HG02642 (cell line): ENCODE data around the gene TM9SF3.
"Not testable (repeated sequence)": the region's sequence is repeated elsewhere in the genome, so short reads cannot be mapped to it uniquely, and the experiment has no call there.

Source experiments
- ATAC-seq: cut with Tn5 transposase; IDR thresholded peaks from one replicate; pipeline ENCODE4 v1.9.1; 2021; ENCODE audit warnings: mild to moderate bottlenecking; ENCODE audit not compliant: unreplicated experiment, poor library complexity

The TM9SF3 gene

GRCh38 chr10:96606216-96606615 lies 19.4 kb upstream of the TM9SF3 start:
- ATAC-seq, result no peak

DNA sequence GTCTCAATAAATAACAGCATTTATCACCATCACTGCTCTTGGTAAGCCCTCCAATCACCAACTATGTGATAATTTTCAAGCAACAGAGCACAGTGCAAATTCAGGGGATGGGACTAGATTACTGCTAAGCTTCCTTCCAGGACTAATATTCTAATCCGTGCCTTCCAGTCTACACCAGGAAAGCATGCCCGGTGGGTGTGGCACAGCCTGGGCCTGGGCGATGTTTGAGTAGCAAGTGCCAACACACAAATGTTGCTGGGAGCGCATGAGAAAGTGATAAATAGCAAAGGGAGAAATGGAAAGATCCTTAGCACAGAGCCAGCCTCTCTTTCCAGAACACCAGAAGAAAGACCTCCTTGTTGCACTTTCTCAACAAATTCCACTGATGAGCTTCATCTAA lies 13.5 kb upstream of the TM9SF3 start:
- ATAC-seq, result no peak

DNA sequence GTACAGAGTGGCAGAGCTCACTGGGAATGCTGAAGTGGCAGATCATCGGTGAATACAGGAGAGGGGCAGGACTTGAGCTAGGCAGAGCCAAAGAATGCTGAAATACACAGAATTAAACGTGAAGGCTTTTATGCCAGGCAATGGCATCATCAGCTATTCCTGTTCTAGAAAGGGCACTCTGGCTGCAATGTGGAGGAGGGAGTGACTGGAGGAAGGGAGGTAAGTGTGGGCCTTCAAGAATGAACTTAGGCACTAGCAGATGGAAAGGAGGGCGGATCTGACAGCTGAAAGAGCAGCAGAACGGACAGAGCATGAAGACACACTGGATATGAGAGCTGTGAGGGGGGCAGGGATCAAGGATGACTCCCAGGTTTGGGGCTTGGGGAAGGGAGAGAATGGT lies 12.0 kb upstream of the TM9SF3 start:
- no peak for ATAC-seq

GRCh38 chr10:96596422-96597407 lies 9.9 kb upstream of the TM9SF3 start:
- ATAC-seq, result no peak

GRCh38 chr10:96595741-96596140 lies 8.9 kb upstream of the TM9SF3 start:
- ATAC-seq, result no peak

DNA sequence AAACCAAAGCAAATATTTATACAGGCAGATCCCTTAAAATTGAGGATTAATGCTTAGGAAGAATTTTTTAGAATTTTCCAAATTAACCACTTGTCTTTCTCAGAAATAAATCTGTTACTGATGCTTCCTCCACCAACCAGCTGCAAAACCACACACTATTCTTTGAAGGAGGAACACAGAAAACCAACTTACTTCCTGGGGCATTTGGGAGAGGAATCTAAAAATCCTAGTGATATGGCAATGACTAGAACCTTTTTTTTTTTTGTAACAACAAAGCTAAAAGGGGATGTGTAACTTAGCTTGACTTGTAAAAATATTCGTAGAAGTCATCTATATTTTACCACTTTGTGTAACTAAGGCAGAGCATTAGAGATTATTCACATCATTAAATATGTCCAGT lies 5.1 kb upstream of the TM9SF3 start:
- no peak for ATAC-seq

DNA sequence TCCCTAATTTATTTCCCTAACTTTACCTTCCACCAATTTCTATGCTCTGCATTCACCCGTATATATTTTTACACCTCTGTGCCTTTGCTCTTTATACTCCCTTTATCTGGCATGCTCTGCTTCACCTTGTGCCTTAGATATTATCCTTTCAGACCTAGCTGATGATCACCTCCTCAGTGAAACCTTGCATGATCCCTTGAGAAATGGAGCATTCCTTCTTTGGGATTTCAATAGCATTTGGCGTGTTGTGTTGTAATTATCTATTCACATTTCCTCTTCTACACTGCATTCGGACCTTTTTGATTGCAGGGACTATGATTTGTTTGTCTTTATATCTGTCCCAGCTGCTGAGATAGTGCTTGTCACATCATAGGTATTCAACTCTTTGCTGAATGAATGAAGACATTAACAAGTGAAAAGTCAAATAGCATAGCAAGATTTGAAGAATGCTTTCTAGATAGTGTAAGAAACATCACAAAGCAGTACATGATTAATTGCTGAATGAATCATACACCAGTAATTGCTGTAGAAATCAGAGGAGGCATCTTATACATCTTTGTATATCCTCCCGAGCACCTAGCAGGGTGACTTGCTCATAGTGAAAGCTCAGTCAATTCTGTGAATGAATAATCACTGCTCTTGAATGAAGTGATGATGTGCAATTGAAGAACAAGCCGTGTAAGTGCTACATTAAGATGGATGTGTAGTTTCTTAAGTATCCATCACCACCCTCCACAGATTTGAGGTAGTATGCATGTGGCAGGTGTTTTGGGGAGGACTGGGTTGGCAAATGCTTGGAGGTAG lies 2.0 kb upstream of the TM9SF3 start:
- no peak for ATAC-seq

DNA sequence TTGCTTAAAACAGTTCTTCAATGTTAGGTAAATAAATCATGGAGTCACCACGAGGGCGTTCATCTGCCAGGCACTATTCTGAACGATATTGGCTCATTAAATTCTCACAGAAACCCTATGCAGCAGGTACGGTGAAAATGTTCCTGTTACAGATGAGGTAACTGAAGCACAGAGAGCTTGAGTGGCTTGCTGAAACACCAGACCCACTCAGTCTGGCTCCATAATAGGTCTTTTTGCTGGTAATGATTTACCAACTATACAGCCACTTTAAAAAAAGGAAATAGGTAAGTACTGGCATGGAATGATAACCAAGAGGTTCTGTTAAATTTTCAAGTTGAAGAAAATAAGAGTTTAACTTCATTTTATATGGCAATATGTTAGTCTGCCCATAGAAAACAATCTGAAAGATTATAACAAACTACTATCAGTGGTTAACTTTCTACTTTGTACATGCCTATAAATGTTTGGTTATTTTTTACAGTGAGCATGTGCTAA lies 1.3 kb upstream of the TM9SF3 start:
- ATAC-seq, result no peak

GRCh38 chr10:96587264-96588059 lies 650 bp upstream of the TM9SF3 start:
- ATAC-seq, result no peak

DNA sequence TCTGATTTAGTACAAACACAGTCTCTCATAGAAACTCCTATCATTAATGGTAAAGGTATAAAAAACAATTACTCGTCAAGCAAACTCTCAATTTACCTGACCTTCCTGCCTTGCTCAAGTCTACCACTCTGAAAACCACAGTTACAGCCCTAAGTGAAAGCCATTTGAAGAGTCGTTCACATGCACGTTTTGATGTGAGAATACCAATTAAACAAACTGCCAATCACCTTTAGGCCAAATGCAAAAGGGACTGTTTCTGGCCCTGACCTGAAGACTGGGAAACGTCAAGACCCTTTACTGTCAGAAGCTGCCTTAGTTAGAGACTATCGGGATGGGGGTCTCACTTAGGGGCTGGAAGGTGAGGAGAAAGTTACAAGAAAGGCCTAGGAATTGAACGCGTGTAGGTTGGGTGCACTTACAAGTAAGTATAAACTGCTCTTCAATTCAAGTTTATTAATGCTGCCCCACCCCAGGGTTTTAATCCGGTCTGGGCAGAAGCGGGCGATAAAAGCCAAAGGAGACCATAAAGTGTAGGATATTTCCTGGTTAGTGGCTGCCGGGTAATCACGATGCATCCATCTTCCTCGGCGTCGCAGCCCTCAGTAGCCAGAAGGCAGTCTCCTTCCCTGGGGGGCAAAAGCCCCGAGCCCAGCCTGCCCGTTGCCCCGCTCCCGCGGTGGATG lies 935 bp downstream of the TM9SF3 start:
- ATAC-seq, result no peak

GRCh38 chr10:96584474-96584873 lies 2.3 kb downstream of the TM9SF3 start:
- ATAC-seq, result no peak

- no peak for ATAC-seq
These were observed 2.8 kb downstream of the TM9SF3 start for GRCh38 chr10:96584035-96584434.

DNA sequence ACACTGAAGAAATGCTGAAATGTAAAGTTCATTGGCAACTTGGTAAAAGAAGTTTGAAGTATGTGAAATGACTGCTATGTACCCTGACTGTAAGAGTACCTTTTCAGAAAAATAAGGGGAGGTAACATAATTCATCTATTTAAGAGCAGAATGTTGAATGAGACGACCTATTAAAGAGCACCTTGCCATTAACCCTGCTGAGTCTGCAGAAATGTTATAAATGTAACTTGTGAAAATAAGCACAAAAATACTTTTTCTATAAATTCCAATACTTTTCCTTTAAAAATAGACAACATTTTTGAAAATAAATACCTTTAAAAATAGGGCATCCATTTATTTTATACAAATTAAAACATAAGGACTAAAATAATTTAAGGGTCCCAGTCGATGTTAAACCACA lies 7.7 kb downstream of the TM9SF3 start:
- no peak for ATAC-seq

- ATAC-seq, result no peak
These were observed 8.2 kb downstream of the TM9SF3 start for GRCh38 chr10:96578633-96579032.

DNA sequence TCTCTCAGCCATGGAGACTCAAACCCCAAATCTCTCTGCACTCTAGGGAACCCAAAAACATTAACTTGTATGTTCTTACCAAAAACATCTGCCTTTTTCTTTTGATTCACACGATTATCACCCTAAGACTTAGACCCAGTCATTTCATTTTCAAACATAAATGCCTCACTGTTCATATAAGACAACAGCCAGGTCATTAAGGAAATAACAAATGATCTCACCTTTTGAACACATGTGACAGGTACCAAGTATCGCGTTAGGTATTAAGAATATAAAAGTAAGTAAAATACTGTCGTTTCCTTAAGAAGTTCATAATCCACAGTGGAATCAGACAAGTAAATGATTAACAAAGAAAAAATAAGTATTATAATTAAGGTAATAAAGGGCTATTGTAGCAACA lies 8.8 kb downstream of the TM9SF3 start:
- no peak for ATAC-seq

DNA sequence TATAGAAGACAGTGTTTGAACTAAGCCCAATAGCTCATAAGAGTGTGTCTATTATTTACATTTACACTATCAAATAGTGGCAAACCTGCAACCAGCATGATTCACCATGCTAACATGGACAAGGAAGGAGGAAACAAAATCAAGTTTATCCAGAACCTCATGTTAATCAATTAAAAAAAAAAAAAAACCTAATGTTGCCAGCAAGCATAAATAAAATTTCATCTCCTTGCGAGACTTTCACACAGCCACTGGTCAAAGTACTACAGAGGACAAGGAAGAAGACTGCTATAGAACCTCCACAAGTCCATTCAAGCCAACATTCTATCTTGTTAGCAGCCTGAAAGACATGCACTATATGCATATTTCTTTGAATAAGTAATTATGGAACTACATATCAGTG lies 9.7 kb downstream of the TM9SF3 start:
- ATAC-seq, result no peak

DNA sequence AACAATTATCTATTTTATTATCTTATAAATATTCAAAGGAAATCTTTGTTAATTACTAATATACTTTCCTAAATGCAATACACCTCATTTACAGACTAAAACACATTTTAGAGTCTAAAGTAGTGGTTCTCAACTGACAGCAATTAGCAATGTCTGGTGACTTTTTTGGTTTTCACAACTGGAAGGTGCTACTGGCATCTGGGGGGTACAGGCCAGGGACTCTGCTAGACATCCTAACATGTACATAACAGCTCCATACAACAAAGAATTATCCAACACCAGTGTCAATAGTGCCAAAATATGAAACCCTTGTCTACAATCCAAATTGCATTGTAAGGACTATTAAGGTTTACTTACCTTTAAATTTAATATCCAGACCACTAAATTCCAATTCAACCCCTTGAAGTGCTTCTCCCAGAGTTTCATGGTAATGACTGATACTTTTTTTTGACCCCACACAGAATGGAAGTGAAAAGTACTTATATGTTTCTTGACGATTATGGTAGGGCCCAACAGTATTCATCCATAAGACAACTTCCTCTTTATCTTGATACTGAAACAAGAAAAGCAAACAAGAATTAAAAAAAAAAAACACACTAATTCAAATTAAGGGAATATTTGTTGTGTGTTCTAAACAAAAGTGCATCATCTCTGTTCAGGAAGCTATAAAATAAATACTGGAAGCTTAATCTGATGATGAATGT lies 10.4 kb downstream of the TM9SF3 start:
- no peak for ATAC-seq

GRCh38 chr10:96574564-96574963 lies 12.2 kb downstream of the TM9SF3 start:
- ATAC-seq, result not testable (repeated sequence)

GRCh38 chr10:96573036-96573435 lies 13.8 kb downstream of the TM9SF3 start:
- no peak for ATAC-seq
